ENCODE data around the gene HBA2.

DNA sequence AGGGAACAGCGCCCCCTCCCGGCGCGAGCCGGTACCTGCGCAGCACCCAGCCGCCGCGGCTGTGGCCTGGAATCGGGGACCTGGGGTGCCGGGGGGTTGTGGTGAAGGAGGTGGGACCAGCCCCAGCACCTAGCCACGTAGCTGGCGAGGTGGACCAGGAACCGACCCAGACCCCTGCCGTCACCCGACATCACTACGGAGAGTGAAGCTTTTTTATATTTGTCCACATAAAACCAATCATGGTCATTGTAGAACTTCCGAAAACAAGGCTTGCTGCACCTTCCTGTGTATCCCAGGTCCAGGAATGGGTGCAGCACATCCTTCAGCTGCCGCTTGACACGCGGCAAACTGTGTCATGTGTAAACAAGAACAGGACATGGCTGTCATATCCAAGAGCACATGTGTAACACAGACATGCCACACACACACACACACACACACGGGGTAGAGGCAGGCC lies 8.9 kb downstream of the HBA2 start:
- no peak for TF ChIP-seq POLR2A (IDR thresholded peaks at IDR 0.05; ENCODE audit: low read depth, low read length)
- no peak for TF ChIP-seq POLR2AphosphoS5 (IDR thresholded peaks at IDR 0.05; ENCODE audit: low read depth, low read length)
- TF ChIP-seq TAF1 (IDR thresholded peaks at IDR 0.05; ENCODE audit: borderline replicate concordance, low read depth, low read length) = no peak

Measured in GM12892 (cell line).